HTERT RPE-1 (cell line): ENCODE data around the gene HSPA12B.

Experiments
- in situ Hi-C: fragments of 300-500 bp; cut with MboI; formaldehyde crosslinking; loops from 4 replicates; pipeline ENCODE4 v1.14.3; 2020; ENCODE audit warnings: low sequenced_read_pairs

HSPA12B gene

DNA sequence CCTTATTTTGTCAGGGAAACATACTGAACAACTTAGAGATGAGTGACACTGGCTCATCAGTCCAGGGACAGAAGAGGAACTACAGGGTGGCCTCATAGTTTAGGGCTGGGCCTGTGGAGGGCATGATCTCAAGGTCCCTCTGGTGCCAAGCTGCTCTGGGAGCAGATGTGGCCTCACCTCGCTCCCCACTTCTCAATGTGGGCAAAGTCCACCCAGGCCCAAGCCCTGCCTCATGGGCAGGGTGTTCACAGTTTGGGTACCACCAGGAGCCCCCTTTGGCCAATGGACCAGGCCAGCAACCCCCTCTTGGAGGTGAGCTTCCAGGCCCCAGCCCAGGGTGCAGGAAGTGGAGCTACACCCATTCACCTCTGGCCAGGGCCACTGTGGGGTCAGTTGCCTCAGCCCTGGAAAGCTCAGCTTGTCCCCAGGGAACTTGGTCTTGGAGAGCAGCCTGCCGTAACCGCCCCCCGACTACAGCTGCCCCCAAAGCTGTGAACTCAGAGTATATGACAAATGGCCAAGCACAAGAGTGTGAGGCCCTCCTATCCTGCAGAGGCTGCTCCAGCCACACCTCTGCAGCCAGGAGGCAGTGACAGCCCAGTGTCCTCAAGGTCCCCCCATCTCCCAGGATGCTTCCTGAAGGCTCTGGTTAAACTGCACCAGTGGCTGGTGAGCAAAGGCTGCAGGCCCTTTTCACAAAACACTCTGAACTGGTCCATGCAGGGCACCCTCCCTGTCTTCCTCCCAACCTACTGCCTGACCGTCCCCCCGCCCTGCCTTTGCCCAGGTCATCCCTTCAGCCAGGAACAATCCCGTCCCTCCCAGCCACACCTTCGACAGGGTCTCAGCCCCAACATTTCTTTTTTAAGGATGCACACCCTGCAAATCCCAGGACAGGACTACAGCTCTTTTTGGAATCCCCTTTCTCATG, 31.5 kb downstream of the HSPA12B start:
- in situ Hi-C loops, result no loop called here

DNA sequence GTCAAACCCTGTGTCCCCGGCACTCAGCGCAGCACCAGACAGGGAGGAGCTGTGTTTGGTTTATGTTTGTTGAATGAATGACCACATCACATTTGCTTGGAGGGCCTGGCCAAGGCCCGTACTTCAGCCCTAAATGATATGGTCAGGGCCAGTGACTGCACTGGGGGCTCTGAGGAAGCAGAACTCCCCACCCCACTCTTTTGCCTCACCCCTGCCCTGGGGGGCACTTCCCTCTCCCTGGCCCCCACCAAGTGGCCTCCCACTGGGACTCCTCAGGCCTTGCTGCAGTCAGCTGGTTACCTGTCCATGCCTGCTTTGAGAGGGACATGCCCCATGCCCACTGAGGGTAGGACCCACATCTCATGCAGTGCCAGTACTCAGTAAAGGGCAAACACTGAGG, 32.2 kb downstream of the HSPA12B start:
- in situ Hi-C loops, result no loop called here

GRCh38 chr20:3765171-3765882, 32.8 kb downstream of the HSPA12B start:
- in situ Hi-C loops, result no loop called here

DNA sequence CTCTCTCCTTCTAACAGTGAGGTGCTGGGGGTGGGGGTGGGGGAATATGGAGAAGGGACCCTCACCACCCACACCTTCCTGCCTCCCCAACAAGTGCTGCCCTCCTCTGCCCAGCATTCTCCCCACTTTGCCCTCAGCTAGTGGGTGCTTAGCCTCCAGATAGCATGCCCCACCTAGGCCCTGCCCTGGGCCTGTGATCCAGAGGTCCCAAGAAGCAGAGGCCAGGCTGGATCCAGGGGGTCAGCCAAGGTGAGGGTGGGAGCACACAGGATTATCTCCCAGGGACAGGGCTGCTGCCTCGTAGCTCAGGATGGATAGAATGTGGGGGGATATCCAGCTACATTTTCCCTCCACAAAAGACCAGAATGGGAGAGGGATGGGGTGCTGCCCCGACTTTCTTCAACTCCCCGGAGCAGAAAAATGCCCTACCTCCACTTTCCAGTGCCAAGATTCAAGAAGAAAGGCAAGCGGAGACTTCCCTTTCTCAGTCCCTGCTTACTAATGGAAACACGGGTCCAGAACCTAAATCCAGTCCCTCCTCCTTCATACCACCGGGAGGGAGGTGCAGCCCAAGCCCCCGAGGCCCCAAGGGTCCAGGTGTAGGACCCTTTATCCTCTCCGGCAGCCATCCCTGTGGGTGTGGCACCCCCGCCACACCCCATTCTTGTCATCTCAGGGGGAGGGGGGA, 34.1 kb downstream of the HSPA12B start:
- in situ Hi-C loops, result no loop called here

GRCh38 chr20:3767110-3767426, 34.6 kb downstream of the HSPA12B start:
- in situ Hi-C loops, result no loop called here

DNA sequence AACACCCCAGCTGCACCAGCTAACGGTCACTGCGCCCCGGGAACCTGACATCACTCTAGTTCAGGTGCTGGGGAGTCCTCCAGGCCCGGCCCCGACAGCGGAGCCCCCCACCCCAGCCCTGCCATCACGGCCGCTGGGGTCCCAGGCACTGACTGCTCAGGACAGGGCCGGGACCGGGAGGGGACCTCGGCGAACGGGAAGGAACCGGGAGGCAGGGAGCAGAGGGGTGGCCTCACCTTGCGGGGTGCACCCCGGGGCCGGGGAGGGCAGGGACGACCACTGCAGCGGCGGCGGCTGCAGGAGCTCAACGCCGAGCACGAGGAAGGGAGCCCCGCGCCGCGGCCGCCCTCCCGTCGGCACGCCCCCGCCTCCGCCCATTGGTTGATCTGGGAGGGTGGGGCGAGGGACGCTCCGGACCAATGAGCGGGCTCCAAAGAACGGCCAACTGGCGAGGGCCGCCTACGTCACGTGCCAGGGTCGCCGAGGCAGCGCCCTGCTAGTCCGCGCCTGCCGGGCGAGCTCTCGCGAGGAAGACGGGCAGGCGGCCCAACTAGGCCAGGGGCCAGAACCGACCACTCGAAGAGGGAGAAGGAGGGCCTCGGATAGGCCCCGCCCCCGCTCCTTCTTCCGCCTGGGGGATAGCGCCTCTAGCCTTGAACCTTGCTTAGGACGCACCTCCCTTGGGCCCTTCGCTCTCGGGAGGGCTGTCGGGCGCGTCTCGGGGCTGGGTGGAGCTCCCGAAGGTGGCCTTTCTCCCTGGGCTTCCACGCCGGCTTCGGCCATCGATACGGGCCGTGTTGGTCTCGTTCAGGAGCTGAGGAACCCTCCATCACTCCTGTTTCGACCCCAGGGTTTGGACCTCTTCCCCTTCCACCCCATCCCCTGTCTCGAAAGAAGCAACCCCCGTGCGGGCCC, 35.2 kb downstream of the HSPA12B start, which contains the start of gene ADISSP:
ADISSP (minus strand) TSS at position 327 of the 915 bp plus-strand sequence. CDS start 7,653 bp downstream, outside the sequence.
- in situ Hi-C loops, result no loop called here

- in situ Hi-C loops, result no loop called here
Measured at GRCh38 chr20:3768342-3769130, 36.1 kb downstream of the HSPA12B start.

DNA sequence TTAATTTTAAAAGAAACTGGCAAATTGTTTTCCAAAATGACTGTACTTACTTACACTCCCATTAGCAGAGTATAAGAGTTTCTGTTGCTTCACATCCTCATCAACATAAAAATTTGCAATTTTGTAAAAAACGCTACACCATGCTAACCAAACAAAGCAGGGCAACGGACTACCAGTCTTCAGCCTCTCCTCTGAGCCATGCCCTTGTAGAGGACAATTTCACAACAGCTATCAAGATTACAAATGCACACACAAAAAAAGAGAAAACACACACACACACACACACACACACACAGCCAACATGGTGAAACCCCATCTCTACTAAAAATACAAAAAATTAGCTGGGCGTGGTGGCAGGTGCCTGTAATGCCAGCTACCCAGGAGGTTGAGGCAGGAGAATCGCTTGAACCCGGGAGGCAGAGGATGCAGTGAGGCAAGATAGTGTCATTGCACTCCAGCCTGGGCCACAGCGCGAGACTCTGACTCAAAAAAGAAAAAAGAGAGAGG, 39.1 kb downstream of the HSPA12B start:
- in situ Hi-C loops, result no loop called here

DNA sequence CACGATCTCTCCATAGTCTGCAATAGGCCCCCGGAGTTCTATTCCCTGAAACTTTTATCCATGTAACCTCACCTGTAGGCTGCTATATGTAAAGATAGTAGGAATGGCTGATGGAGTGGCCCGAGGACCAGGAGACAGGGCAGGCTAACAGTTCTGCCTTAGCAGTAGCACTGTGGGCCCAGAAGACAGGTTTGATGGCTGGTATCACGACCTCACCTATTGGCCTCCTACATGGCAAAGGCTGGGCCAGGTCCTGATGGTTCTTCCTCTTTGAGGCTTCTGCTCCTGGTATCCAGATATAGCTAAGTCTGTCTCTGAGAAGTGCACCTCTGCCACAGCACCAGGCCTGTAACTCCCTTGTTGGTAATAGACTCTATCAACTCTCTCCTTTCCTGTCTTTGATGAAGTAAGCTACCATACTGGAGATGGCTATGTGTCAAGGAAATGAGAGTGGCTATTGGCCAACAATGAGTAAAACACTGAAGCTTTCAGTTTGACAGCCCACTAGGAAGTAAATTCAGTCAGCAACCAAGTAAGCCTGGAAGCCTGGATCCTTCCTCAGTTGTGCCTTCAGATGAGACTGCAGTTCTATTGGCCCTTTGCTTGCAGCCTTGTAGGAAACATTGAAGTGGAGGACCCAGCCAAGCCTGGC, 43.1 kb downstream of the HSPA12B start:
- in situ Hi-C loops, result no loop called here

DNA sequence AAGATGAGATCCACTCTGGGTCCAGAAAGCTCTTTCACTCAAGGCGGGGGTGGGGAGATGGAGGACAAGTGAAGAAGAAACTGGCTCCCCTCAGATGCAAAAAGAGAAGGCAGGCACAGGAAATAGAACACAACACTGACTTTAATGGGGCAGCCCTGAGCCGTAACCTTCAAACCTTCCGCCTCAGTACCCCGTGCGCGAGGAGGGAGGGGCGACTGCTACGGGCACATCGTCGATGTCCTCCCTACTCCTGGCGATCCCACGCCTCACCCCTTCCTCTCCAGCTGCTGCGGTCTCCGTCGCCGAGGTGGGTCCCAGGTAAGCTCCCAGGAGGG, 44.9 kb downstream of the HSPA12B start:
- in situ Hi-C loops, result no loop called here

DNA sequence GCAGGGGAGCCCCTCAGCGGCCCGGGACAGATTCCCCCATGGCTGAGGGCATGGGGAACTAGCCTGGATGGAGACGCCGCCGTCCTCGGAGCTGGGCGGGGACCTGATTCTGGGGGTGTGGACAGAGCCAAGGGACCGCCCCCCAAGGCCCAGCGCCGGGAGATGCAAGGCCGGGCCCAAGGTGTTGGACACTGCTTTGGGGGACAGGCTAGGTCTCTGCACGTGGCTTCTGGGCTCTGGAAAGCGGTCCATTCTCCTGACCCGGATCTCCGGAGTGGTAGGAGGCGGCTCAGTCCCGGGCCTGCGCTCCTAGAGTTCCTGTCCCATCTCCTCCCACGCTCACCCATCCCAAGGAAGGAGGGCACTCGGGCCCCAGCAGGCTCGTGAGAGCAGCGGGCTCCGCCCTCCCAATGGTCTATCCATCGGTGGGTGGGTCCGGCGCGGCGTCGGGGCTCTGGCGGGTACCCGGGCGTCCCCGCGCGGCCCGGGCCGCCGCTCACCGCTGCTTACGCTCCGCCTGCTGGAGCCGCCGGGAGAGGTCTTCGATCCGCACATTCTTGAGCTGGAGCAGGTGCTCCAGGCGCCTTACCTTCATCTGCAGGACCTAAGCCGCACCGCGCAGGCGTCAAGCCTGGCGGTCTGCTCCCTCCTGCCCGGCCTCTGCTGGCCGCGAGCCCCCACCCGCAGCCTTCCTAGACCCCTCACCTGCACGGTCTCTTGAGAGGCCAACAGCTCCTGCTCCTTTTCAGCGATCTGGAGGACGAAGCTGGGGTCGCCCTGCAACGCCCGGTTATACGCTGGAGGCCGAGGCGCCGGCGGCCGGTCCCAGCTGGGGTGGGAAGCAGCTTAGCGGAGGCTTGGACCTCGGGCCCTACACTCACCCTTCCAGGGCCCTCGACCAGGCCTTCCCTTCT, 45.5 kb downstream of the HSPA12B start:
- in situ Hi-C loops, result no loop called here

- in situ Hi-C loops, result no loop called here
Measured at GRCh38 chr20:3778976-3779375, 46.5 kb downstream of the HSPA12B start.

DNA sequence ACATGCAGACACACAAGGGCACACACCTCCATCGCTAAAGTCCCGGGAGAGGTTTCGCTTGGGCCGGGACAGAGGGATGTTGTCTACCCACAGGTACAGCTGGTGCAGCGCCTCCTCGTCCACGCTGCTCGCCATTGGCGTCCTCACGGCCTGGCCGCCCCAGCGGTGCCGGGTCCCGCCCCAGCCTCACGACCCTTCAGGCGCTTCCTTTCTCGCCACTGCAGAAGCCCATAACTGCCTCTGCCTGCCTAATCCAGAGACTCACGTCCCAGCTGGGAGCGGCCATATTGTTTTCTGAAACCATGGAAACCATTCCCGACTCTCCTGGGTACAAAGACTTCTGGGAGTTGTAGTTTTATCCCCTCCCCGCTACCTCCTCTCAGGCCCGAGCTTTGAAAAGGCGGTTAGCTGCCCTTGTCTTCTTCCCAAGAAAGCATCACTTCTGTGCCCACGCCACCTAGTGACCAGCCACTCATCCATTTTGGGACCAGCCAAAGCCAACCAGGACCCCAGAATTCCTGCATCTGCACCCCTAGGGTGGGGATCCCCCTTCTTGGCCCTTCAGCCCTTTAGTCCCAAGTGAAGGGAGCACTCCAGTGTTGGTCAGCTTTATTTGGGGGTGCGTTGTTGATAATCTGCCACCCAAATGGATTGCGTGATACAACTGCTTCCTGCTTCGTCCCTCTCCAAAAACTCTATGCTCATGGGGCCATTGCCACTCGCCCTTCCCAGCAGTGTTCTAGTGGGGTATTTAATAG, 48.8 kb downstream of the HSPA12B start, which contains the start of gene SPEF1:
SPEF1 (minus strand) TSS at position 296 of the 758 bp plus-strand sequence; CDS start at position 135, 161 bp downstream.
- in situ Hi-C loops, result no loop called here

DNA sequence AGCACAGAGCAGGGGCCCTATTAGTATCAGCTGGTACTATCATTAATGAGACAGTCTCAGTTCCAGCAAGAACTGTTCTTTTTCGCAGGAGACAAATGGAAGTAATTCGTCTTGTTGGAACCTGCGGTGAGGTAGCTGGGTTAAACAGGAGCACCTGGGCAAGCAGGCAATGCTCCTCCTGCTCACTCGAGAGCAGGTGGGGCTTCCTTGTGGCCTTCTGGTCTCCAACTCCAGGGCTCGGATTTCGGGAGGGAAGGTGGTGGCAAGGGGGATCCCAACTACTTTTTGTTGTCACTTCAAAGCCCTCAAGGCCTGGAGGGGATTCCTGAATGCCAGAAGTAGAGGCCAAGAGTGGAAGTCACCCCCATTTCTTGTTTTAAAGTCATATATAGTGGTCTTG, 50.1 kb downstream of the HSPA12B start:
- in situ Hi-C loops, result no loop called here

DNA sequence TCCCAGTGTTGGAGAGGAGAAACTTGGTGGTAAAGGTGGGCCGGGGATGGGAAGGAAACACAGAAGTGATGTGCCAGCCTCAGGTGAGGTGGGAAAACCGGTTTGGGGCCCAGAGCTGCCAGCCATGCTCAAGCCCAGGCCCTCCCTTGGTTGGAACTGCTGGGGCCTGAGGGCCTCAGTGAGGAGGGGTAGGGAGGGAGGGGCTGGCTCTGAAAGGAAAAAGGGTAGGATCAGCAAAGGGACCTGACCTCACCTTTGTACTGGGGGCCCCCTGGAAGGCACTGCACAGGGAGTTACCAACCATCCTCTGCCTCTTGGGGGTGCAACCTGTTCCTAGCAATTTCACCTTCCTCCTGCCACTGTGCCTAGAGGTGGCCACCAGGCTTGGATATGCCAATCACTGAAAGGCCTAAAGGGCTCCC, 50.6 kb downstream of the HSPA12B start:
- in situ Hi-C loops, result no loop called here

GRCh38 chr20:3783511-3784195, 51.2 kb downstream of the HSPA12B start:
- in situ Hi-C loops, result no loop called here
